ENCODE data around the gene TACC2.

The TACC2 gene

GRCh38 chr10:122084286-122085041 lies 95.5 kb downstream of the TACC2 start:
- H3K4me3 ChIP-seq (ENCODE audit: low read depth, low read length) = no peak overlapping the region
- no peak for DNase-seq (ENCODE audit: low read depth)
- no peak for TF ChIP-seq CTCF (IDR thresholded peaks at IDR 0.05; ENCODE audit: control insufficient read depth, extremely low read depth, insufficient read depth)

GRCh38 chr10:122085423-122085911 lies 96.5 kb downstream of the TACC2 start:
- no peak for TF ChIP-seq CTCF (IDR thresholded peaks at IDR 0.05; ENCODE audit: control insufficient read depth, extremely low read depth, insufficient read depth)
- DNase-seq (ENCODE audit: low read depth) = no peak
- no peak overlapping the region for H3K4me3 ChIP-seq (ENCODE audit: low read depth, low read length)

DNA sequence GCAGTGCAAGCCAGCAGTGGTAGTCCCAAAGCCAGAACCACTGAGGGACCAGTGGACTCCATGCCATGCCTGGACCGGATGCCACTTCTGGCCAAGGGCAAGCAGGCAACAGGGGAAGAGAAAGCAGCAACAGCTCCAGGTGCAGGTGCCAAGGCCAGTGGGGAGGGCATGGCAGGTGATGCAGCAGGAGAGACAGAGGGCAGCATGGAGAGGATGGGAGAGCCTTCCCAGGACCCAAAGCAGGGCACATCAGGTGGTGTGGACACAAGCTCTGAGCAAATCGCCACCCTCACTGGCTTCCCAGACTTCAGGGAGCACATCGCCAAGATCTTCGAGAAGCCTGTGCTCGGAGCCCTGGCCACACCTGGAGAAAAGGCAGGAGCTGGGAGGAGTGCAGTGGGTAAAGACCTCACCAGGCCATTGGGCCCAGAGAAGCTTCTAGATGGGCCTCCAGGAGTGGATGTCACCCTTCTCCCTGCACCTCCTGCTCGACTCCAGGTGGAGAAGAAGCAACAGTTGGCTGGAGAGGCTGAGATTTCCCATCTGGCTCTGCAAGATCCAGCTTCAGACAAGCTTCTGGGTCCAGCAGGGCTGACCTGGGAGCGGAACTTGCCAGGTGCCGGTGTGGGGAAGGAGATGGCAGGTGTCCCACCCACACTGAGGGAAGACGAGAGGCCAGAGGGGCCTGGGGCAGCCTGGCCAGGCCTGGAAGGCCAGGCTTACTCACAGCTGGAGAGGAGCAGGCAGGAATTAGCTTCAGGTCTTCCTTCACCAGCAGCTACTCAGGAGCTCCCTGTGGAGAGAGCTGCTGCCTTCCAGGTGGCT lies 97.7 kb downstream of the TACC2 start:
- H3K4me3 ChIP-seq (ENCODE audit: low read depth, low read length) = no peak overlapping the region
- no peak for TF ChIP-seq CTCF (IDR thresholded peaks at IDR 0.05; ENCODE audit: control insufficient read depth, extremely low read depth, insufficient read depth)
- DNase-seq (ENCODE audit: low read depth) = no peak

DNA sequence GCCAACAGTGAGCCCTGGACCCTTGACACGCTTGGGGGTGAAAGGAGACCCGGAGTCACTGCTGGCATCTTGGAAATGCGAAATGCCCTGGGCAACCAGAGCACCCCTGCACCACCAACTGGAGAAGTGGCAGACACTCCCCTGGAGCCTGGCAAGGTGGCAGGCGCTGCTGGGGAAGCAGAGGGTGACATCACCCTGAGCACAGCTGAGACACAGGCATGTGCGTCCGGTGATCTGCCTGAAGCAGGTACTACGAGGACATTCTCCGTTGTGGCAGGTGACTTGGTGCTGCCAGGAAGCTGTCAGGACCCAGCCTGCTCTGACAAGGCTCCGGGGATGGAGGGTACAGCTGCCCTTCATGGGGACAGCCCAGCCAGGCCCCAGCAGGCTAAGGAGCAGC lies 98.5 kb downstream of the TACC2 start:
- no peak for TF ChIP-seq CTCF (IDR thresholded peaks at IDR 0.05; ENCODE audit: control insufficient read depth, extremely low read depth, insufficient read depth)
- no peak for DNase-seq (ENCODE audit: low read depth)
- no peak overlapping the region for H3K4me3 ChIP-seq (ENCODE audit: low read depth, low read length)

DNA sequence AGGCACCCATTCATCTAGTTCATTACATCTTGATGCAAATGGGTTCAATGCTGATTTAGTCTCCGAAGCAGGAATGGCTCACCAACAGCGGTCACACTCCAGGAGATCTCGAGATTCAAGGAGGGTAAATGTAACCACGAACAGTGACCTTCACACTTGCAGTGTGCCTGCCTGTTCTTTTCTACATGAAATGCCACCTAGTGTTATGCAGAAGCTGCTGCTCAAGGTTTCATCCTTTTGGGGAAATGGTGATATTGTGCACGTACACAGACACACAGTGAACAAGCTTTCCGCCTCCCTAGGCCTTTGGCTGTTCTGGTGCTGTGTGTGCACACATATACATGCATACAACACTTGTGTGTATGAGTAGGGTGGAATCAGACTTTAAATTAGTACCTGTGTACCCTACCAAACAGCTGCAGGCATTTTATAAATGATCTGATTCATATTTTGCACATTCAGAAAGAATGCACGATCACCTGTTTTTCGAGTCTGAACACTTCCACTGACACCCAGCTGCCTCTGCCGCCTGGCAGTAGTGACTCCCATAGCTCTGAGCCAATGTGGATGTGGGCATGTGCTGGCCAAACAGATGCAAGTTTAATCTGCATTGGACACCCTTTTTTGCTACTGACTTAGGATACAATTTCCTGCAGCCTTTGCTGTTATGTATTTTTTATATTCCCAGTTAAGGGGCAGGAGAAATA lies 100.5 kb downstream of the TACC2 start:
- no peak for DNase-seq (ENCODE audit: low read depth)
- no peak overlapping the region for H3K4me3 ChIP-seq (ENCODE audit: low read depth, low read length)
- peak; percentile 12; the same call in 1 of the 2 replicates for TF ChIP-seq CTCF (IDR thresholded peaks at IDR 0.05; ENCODE audit: control insufficient read depth, extremely low read depth, insufficient read depth)

- DNase-seq (ENCODE audit: low read depth) = no peak
- TF ChIP-seq CTCF (IDR thresholded peaks at IDR 0.05; ENCODE audit: control insufficient read depth, extremely low read depth, insufficient read depth) = no peak
- H3K4me3 ChIP-seq (ENCODE audit: low read depth, low read length) = no peak overlapping the region
Measured at GRCh38 chr10:122091722-122092121, 102.8 kb downstream of the TACC2 start.

Data from LNCaP clone FGC (cell line).